Fibroblast of pulmonary artery (primary cell): Measurements from ENCODE around the gene TWIST2.

Experiments used
- DNase-seq: peaks from one replicate; pipeline ENCODE4 v3.0.0-alpha.2; 2010; ENCODE audit warnings: low read depth
- H3K4me3 ChIP-seq: replicated peaks from 2 replicates; pipeline ENCODE4 v1.5.1; 2011; ENCODE audit warnings: low read depth, mild to moderate bottlenecking, control low read depth, low read length, moderate library complexity
- TF ChIP-seq, protein P1 (sequence below): IDR thresholded peaks from 2 replicates; pipeline ENCODE4 v1.5.1; 2011; ENCODE audit warnings: mild to moderate bottlenecking, control low read depth, low read length, inconsistent platforms; ENCODE audit errors: missing control alignments

TWIST2 gene

DNA sequence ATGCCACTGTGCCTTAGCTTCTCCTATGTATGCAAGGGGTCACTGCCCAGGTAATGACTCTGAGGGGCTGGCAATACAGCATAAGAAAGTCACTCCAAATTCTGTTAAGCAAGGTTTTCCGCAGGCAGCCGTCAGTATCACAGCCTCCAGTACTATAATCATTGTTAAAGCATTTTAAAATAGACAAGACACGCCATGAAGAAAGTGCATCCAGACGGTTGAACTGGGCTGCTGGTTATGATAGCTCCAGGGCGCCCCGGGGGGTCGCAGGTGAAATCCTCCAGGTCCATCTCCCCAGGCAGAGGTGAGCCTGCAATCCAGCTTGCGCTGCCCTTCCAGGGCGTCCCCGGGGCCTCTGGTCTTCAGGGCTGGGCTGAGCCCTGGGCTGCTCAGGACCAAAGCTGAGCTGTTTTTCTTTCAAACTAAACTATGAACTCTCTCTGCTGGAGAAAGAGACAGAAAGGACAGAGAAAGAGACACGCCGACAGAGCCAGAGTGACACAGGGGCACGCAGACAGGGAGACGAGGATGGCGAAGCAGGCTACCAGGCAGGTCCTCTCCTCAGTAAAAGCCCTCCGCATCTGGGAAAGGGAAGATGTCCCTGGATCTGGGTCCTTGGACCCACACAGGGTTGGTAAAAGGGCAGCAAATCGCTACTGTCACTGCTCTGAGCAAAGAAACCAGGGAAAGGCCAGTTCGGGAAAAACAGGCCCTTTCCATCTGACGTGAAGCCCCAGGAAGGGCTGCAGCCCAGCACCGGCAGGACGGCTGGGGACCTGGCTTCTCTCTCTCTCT, 2.1 kb upstream of the TWIST2 start:
- DNase-seq, result no peak
- TF ChIP-seq, protein P1, sequence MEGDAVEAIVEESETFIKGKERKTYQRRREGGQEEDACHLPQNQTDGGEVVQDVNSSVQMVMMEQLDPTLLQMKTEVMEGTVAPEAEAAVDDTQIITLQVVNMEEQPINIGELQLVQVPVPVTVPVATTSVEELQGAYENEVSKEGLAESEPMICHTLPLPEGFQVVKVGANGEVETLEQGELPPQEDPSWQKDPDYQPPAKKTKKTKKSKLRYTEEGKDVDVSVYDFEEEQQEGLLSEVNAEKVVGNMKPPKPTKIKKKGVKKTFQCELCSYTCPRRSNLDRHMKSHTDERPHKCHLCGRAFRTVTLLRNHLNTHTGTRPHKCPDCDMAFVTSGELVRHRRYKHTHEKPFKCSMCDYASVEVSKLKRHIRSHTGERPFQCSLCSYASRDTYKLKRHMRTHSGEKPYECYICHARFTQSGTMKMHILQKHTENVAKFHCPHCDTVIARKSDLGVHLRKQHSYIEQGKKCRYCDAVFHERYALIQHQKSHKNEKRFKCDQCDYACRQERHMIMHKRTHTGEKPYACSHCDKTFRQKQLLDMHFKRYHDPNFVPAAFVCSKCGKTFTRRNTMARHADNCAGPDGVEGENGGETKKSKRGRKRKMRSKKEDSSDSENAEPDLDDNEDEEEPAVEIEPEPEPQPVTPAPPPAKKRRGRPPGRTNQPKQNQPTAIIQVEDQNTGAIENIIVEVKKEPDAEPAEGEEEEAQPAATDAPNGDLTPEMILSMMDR, result no peak
- H3K4me3 ChIP-seq, result no peak overlapping the region

DNA sequence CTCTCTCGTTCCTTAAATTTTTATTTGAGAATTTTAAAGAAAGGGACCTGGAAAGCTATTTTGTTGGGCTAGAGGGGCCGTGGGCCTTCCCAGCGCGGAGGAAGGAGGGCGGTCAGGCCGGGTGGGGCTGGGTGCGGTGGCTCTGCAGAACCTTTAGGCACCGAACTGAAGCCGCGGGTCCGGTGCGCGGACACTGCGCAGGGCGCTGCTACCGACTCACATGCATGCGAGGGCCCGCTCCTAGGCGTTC, 1.6 kb upstream of the TWIST2 start:
- DNase-seq, result no peak
- TF ChIP-seq, protein P1, result no peak
- peak overlapping the region; percentile 83 for H3K4me3 ChIP-seq

DNA sequence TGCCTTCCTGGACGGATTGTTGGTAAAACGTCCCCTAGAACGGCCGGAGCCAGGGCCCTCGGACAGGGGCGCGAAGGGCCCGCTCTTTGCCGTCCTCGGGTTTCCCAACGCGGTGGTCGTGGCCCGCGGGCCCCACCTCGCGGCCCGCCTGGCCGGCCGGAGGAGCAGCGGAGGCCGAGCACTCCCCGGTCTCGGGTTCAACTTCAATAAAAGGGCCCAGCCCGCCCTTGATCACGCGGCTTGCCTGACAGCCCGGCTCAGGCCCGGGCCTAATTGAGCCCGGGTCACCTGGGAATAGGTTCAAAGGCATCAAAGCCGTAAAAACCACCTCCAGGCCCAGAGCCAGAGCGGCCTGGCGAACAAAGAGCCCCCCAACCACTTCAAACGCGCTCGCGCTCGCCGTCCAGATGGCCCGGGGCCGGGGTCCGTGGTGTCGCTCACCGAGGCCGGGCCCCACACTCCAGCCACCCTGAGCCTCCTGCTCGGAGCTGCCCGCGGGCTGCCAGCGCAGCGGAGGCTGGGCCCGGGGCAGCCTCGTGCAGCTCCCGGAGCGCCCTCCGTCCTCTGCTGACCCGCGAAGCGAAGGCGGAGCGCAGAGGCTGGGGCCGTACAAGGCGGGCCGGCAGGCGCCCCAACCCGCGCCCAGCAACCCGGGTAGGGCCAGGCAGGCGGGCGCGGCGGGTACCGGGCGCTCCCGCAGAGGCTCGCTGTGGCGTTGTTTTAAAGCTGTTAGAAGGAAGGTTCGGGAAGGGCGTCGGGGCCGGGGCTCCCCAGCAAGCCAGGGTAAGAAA, 1.1 kb upstream of the TWIST2 start:
- peak; percentile 38 for DNase-seq
- TF ChIP-seq, protein P1, result no peak
- peak overlapping the region; percentile 83 for H3K4me3 ChIP-seq

DNA sequence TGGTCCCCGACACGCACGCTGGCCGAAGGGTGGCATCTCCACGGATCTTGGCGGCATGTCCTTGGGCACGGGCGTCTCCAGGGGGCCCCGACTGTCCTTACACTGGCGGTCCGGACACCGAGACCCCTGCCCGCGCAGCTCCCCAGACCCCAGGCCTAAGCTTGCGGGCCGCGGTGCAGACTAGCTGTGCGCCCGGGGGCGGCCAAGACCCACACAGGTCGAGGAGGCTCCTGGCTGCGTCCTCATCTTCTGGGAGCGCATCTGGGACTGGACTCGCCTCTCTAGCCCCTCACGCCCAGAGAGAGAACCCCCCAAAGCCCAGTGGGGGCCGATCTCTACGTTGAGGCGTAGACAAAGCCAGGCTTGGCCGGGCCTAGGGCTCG, 475 bp upstream of the TWIST2 start:
- peak overlapping the region; percentile 83 for H3K4me3 ChIP-seq
- DNase-seq, result peak; percentile 16
- TF ChIP-seq, protein P1, result no peak

DNA sequence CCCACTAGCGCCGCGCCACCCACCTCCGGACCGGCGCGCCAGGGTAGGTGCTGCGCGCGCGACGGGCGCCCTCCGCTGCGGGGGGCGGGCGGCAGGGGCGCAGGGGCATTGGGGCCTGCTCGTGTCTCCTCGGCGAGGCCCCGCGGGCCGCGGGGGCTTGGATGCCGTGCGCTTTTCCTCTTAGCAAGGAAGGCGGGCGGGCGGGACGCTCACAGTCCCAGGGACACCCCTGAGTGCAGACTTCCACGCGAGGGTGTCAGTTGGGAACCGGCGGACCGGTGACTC, 748 bp downstream of the TWIST2 start:
- TF ChIP-seq, protein P1, result no peak
- DNase-seq, result no peak
- H3K4me3 ChIP-seq, result peak overlapping the region; percentile 83

DNA sequence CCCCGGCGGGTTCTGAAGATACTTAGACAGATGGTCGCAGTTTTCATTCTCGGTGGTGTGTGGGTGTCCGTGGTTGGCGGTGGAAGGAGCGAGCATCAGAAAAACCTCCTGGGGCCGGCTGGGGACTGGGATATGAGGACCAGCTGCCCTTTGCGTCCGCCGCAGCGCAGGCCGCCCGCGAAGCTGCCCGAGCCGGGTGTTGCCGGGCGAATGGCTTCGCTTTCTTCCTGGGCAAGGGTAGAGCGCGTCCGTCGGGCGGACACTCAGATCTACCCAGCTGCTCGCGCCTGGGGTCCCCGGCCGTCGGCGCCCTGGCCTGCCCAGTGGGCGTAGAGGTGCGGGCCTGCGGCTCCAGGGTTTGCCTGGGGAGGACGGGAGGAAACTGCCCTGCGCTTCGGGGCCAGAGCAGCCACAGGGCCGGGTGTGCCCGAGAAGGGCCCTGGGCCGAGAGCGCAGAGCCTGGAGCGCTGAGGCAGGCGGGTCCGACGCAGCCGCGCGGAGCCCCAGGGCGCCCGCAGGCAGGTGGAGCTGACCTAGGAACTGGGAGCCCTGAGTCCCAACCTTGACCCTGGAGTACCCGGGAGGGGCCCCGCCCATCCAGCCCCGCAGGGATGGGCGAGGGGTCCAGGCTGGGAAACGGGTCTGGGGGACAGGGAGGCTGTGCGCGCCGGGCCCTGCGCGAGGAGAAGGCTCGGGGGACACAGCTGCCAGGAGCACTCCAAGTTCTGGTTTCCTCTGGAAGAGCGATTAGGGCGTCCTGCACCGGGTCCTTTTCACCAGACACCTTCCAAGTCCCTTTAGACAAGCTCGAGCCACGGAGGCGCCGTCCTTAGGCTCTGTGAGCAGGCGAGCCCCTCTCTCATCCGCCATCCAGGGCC, 1.3 kb downstream of the TWIST2 start:
- H3K4me3 ChIP-seq, result peak overlapping the region; percentile 83
- peak; percentile 28 for DNase-seq
- TF ChIP-seq, protein P1, result no peak
